Tibial artery (tissue), 4 donors: ENCODE data around the gene GALNT16.

Experiments used
- DNase-seq, 2 donors: peaks; one replicate each; pipeline ENCODE4 v3.0.0-alpha.2; 2019
- H3K27ac ChIP-seq, 2 donors: fragments of 200-600 bp; sonication (generic) in 1 of 2; 1 replicate in 1 of 2; 2 replicates in 1 of 2; pipeline ENCODE4 v1.5.1; 2018 to 2019; ENCODE audit warnings: mild to moderate bottlenecking in 1 of 2
- H3K27me3 ChIP-seq, 2 donors: fragments of 200-600 bp; sonication (generic) in 1 of 2; one replicate each; pipeline versions ENCODE4 v1.5.1 to v1.6.0; 2016 to 2019
- H3K36me3 ChIP-seq, 3 donors: fragments of 200-600 bp; sonication (generic) in 2 of 3; one replicate each; pipeline ENCODE4 v1.5.1; 2016 to 2019; ENCODE audit warnings: mild to moderate bottlenecking in 2 of 3
- H3K4me1 ChIP-seq, 4 donors: fragments of 200-600 bp; sonication (generic) in 2 of 4; 1 replicate in 3 of 4; 2 replicates in 1 of 4; pipeline ENCODE4 v1.5.1; 2016 to 2019
- H3K4me3 ChIP-seq, 2 donors: fragments of 200-600 bp; sonication (generic) in 1 of 2; 1 replicate in 1 of 2; 2 replicates in 1 of 2; pipeline ENCODE4 v1.5.1; 2018 to 2019; ENCODE audit warnings: mild to moderate bottlenecking in 2 of 2
- H3K9me3 ChIP-seq, 3 donors: fragments of 200-600 bp; sonication (generic) in 1 of 3; one replicate each; pipeline ENCODE4 v1.5.1; 2016 to 2019
- CTCF ChIP-seq, 2 experiments: fragments of 200-600 bp in 1 of 2; fragments of 450-650 bp in 1 of 2; IDR thresholded peaks; one replicate each; pipeline ENCODE4 v1.5.1; 2017 to 2019; ENCODE audit warnings: antibody characterized with exemption in 2 of 2, mild to moderate bottlenecking in 1 of 2, moderate library complexity in 1 of 2
- intact Hi-C: fragments of 100-400 bp; cut with DNase I; formaldehyde crosslinking; loops from one replicate; pipeline ENCODE4 v1.15.0; 2023; ENCODE audit warnings: low total_unique reads

GALNT16 gene

GRCh38 chr14:69344171-69344570 is 84.2 kb downstream of the GALNT16 start:
- Histone ChIP-seq H3K27me3 (no peaks in the 10 kb centered on the region), H3K4me1 (peaks cover 0 to 4% (median 0%) of the 10 kb centered on the region in 4 donors), H3K9me3 (no peaks in the 10 kb centered on the region), H3K27ac (no peak overlapping the region), H3K36me3 (peaks cover 0 to 32% (median 0%) of the 10 kb centered on the region in 3 donors), H3K4me3 (no peak overlapping the region)
- DNase-seq, result no peak
- intact Hi-C loops, result no loop called here
- no peak for TF ChIP-seq CTCF (IDR thresholded peaks at IDR 0.05)

- no peaks in the 10 kb centered on the region for H3K27me3 ChIP-seq
- no peak overlapping the region for H3K27ac ChIP-seq
- H3K4me3 ChIP-seq, result no peak overlapping the region
- intact Hi-C loops, result no loop called here
- H3K36me3 ChIP-seq, result peaks cover 0 to 27% (median 4%) of the 10 kb centered on the region in 3 donors
- no peak for DNase-seq
- H3K9me3 ChIP-seq, result no peaks in the 10 kb centered on the region
- H3K4me1 ChIP-seq, result peaks cover 0 to 4% (median 0%) of the 10 kb centered on the region in 4 donors
- TF ChIP-seq CTCF (IDR thresholded peaks at IDR 0.05), result no peak
Measured at GRCh38 chr14:69345402-69345801, 85.4 kb downstream of the GALNT16 start.

GRCh38 chr14:69346710-69347109 is 86.8 kb downstream of the GALNT16 start:
- Histone ChIP-seq H3K4me1 (peaks cover 0 to 4% (median 0%) of the 10 kb centered on the region in 4 donors), H3K9me3 (no peaks in the 10 kb centered on the region), H3K27ac (no peak overlapping the region), H3K36me3 (peaks cover 0 to 21% (median 6%) of the 10 kb centered on the region in 3 donors), H3K27me3 (no peaks in the 10 kb centered on the region), H3K4me3 (no peak overlapping the region)
- intact Hi-C loops, result no loop called here
- no peak for DNase-seq
- peak; percentile 37 to 44 for TF ChIP-seq CTCF (IDR thresholded peaks at IDR 0.05)

GRCh38 chr14:69349091-69349777 is 89.3 kb downstream of the GALNT16 start:
- no peak for DNase-seq
- Histone ChIP-seq H3K27me3 (no peaks in the 10 kb centered on the region), H3K27ac (no peak overlapping the region), H3K4me1 (peaks cover 0 to under 1% (median 0%) of the 10 kb centered on the region in 4 donors), H3K9me3 (no peaks in the 10 kb centered on the region), H3K4me3 (no peak overlapping the region), H3K36me3 (peaks cover 0 to 21% (median 6%) of the 10 kb centered on the region in 3 donors)
- intact Hi-C loops, result no loop called here
- no peak for TF ChIP-seq CTCF (IDR thresholded peaks at IDR 0.05)

GRCh38 chr14:69350892-69351291 is 90.9 kb downstream of the GALNT16 start:
- H3K4me1 ChIP-seq, result peaks cover 0 to 17% (median 13%) of the 10 kb centered on the region in 4 donors
- intact Hi-C loops, result no loop called here
- H3K27me3 ChIP-seq, result no peaks in the 10 kb centered on the region
- H3K27ac ChIP-seq, result no peak overlapping the region
- TF ChIP-seq CTCF (IDR thresholded peaks at IDR 0.05), result no peak
- no peak for DNase-seq
- no peak overlapping the region for H3K4me3 ChIP-seq
- peaks cover 0 to 21% (median 6%) of the 10 kb centered on the region in 3 donors for H3K36me3 ChIP-seq
- H3K9me3 ChIP-seq, result no peaks in the 10 kb centered on the region
